HepG2 (cell line): ENCODE results near the gene DLG3. TPM values are rescaled to one million over a fixed set of nuclear protein-coding genes. Genes with fewer than 3 reads are reported as not detected.

Experiments
- ATAC-seq: fragments of 200-7000 bp; cut with Tn5 transposase; 3 replicates; pipeline ENCODE4 v1.9.1; 2020; ENCODE audit warnings: mild to moderate bottlenecking, moderate library complexity
- BruUV-seq: library from RNA; stranded (reverse); fragments of 400-500 nt; replicated peaks from 2 replicates; lab custom pipeline; 2021; lab: Mats Ljungman, UMichigan
- CTCF ChIA-PET: fragments of 300-600 bp; formaldehyde crosslinking; extraction: SDS; loops from one replicate; lab custom pipeline; 2021; ENCODE audit warnings: low total read pairs, inconsistent platforms, low intra/inter-chr PET ratio; lab: Yijun Ruan, JAX
- POLR2A ChIA-PET: fragments of 350-600 bp; sonication (Branson Sonifier 250); formaldehyde crosslinking; loops from one replicate; lab custom pipeline; 2020; ENCODE audit warnings: antibody characterized with exemption, inconsistent platforms; lab: Yijun Ruan, JAX
- DNase-seq: peaks from one replicate; pipeline ENCODE4 v3.0.0-alpha.2; 2015; ENCODE audit warnings: low spot score
- FAIRE-seq: peaks from 3 replicates; lab custom pipeline; 2011; peaks lifted over from hg19 to GRCh38; lab: Jason Lieb, UNC
- H2AFZ ChIP-seq: one replicate; pipeline ENCODE4 v1.6.1; 2011; ENCODE audit warnings: low read length, inconsistent platforms
- H3K27ac ChIP-seq: fragments of 300-600 bp; 3 replicates; pipeline ENCODE4 v1.8.0; 2011; ENCODE audit warnings: mixed run types, mild to moderate bottlenecking, mixed read lengths, low read length, inconsistent platforms; ENCODE audit not compliant: insufficient read depth; ENCODE audit errors: extremely low read length
- H3K27me3 ChIP-seq, 2 experiments: fragments of 200-600 bp in 1 of 2; 2 replicates in 1 of 2; 3 replicates in 1 of 2; pipeline versions ENCODE4 v1.6.0 to v1.8.0; 2011; ENCODE audit warnings: low read length in 2 of 2, mild to moderate bottlenecking in 2 of 2, moderate library complexity in 2 of 2, inconsistent platforms in 1 of 2; ENCODE audit not compliant: insufficient read depth in 2 of 2, control insufficient read depth in 1 of 2
- H3K36me3 ChIP-seq, 2 experiments: fragments of 200-600 bp in 1 of 2; replicated peaks in 1 of 2; 2 replicates in 1 of 2; 3 replicates in 1 of 2; pipeline versions ENCODE4 v1.5.1 to v1.8.0; 2011; ENCODE audit warnings: low read length in 2 of 2, inconsistent platforms in 1 of 2; ENCODE audit not compliant: insufficient read depth in 2 of 2, control insufficient read depth in 1 of 2
- H3K4me1 ChIP-seq: 2 replicates; pipeline ENCODE4 v1.5.1; 2012; ENCODE audit warnings: low read length, inconsistent platforms; ENCODE audit not compliant: insufficient read depth
- H3K4me2 ChIP-seq: 2 replicates; pipeline ENCODE4 v1.6.0; 2011; ENCODE audit warnings: low read depth, low read length, inconsistent platforms
- H3K4me3 ChIP-seq, 3 experiments: fragments of 200-600 bp in 1 of 3; sonication (generic), shearing (Covaris generic) in 1 of 3; replicated peaks in 1 of 3; 2 replicates each; pipeline ENCODE4 v1.5.1; 2011 to 2016; ENCODE audit warnings: low read length in 3 of 3, inconsistent platforms in 2 of 3, low read depth in 2 of 3, mild to moderate bottlenecking in 2 of 3, control low read depth in 1 of 3, mixed read lengths in 1 of 3; ENCODE audit not compliant: insufficient read depth in 1 of 3
- H3K79me2 ChIP-seq: one replicate; pipeline ENCODE4 v1.6.1; 2011; ENCODE audit warnings: low read length, inconsistent platforms; ENCODE audit not compliant: insufficient read depth
- H3K9ac ChIP-seq: 2 replicates; pipeline ENCODE4 v1.6.0; 2011; ENCODE audit warnings: mild to moderate bottlenecking, low read depth, low read length, inconsistent platforms; ENCODE audit not compliant: insufficient read depth
- H3K9me3 ChIP-seq: 2 replicates; pipeline ENCODE4 v1.5.1; 2012; ENCODE audit warnings: mild to moderate bottlenecking, low read length
- H4K20me1 ChIP-seq: 2 replicates; pipeline ENCODE4 v1.6.0; 2011; ENCODE audit warnings: inconsistent platforms, mild to moderate bottlenecking, low read length, moderate library complexity; ENCODE audit not compliant: insufficient read depth
- HMGA1 ChIP-seq: sonication (generic); formaldehyde crosslinking; conservative IDR thresholded peaks from 2 replicates; pipeline ENCODE4 v1.4.0; 2020; ENCODE audit warnings: missing genetic modification reagents
- HNRNPH1 ChIP-seq: fragments of 200-400 bp; formaldehyde crosslinking; optimal IDR thresholded peaks from 2 replicates; pipeline ENCODE3; 2017; ENCODE audit warnings: mild to moderate bottlenecking, low read depth, low read length
- HNRNPL ChIP-seq: fragments of 200-400 bp; formaldehyde crosslinking; IDR thresholded peaks from 2 replicates; pipeline ENCODE4 v1.6.1; 2017; ENCODE audit warnings: mild to moderate bottlenecking, low read depth, low read length
- NCOA2 ChIP-seq: sonication (generic); formaldehyde crosslinking; IDR thresholded peaks from 2 replicates; pipeline ENCODE4 v1.8.0; 2022; ENCODE audit warnings: inconsistent platforms
- RAD21 ChIP-seq: fragments of 450-650 bp; formaldehyde crosslinking; IDR thresholded peaks from 2 replicates; pipeline ENCODE4 v1.5.0; 2020; ENCODE audit warnings: mild to moderate bottlenecking
- SPEN ChIP-seq: sonication (generic); formaldehyde crosslinking; IDR thresholded peaks from 2 replicates; pipeline ENCODE4 v1.5.1; 2020; ENCODE audit warnings: low read depth, mild to moderate bottlenecking, missing genetic modification reagents
- SRSF4 ChIP-seq: fragments of 200-400 bp; formaldehyde crosslinking; IDR thresholded peaks from one replicate; pipeline ENCODE4 v1.6.1; 2018; ENCODE audit warnings: mild to moderate bottlenecking, low read depth, low read length, moderate library complexity; ENCODE audit not compliant: poor library complexity, severe bottlenecking
- ZNF263 ChIP-seq: sonication (generic); formaldehyde crosslinking; IDR thresholded peaks from 2 replicates; pipeline ENCODE4 v1.4.0; 2020; ENCODE audit warnings: missing genetic modification reagents
- ZNF317 ChIP-seq: sonication (generic); formaldehyde crosslinking; IDR thresholded peaks from 2 replicates; pipeline ENCODE4 v1.5.0; 2020; ENCODE audit warnings: mild to moderate bottlenecking, missing genetic modification reagents
- ZNF746 ChIP-seq: sonication (generic); formaldehyde crosslinking; IDR thresholded peaks from 2 replicates; pipeline ENCODE4 v1.8.0; 2022; ENCODE audit warnings: mild to moderate bottlenecking, missing genetic modification reagents
- ZNF775 ChIP-seq: sonication (generic); formaldehyde crosslinking; IDR thresholded peaks from 2 replicates; pipeline ENCODE4 v1.4.0; 2020; ENCODE audit warnings: missing genetic modification reagents, mild to moderate bottlenecking, moderate library complexity, borderline replicate concordance
- ZSCAN9 ChIP-seq: IDR thresholded peaks from 2 replicates; pipeline ENCODE4 v1.6.1; 2016; ENCODE audit warnings: borderline replicate concordance
- WGBS: methylation state at CpG from one replicate; pipeline ENCODE4 v1.1.6; 2017; ENCODE audit warnings: low lambda C conversion rate; 5-methylcytosine and 5-hydroxymethylcytosine counted together
- in situ Hi-C: cut with HindIII; loops from 2 replicates; pipeline ENCODE4 v1.10.0; 2017; ENCODE audit warnings: low pct_unique_long_range_greater_than_20kb; ENCODE audit not compliant: extremely low pct_ligation_motif_present
- intact Hi-C: fragments of 100-400 bp; cut with micrococcal nuclease; formaldehyde crosslinking; loops from one replicate; pipeline ENCODE4 v1.10.0; 2022; ENCODE audit not compliant: unreplicated experiment
- polyA plus RNA-seq, 8 experiments: library from polyadenylated mRNA; depleted of rRNA in 3 of 8; stranded (reverse) in 7 of 8; unstranded in 1 of 8; fragments of >200 nt; fragmentation: Illumina TruSeq in 4 of 8; extraction: Trizol in 4 of 8; gene quantifications; 2 replicates each; pipeline versions ENCODE4 v1.2.1 to v1.2.3, GENCODE V29; 2011 to 2016; ENCODE audit warnings: low read depth in 4 of 8, missing spikeins in 1 of 8, mixed read lengths in 1 of 8; ENCODE audit not compliant: insufficient read depth in 1 of 8
- total RNA-seq, 5 experiments: library from RNA; depleted of rRNA; stranded (reverse); fragments of >200 nt; fragmentation: Illumina TruSeq; extraction: Trizol; gene quantifications; 2 replicates each; pipeline ENCODE4 v1.2.3, GENCODE V29; 2016; ENCODE audit warnings: low read depth in 1 of 5
- TF ChIP-seq, protein P1 (sequence below): IDR thresholded peaks from 2 replicates; pipeline ENCODE4 v1.6.1; 2016; ENCODE audit warnings: low read depth, control low read depth
- TF ChIP-seq, protein P2 (sequence below): sonication (generic); formaldehyde crosslinking; IDR thresholded peaks from 2 replicates; pipeline ENCODE4 v1.5.0; 2020; ENCODE audit warnings: mild to moderate bottlenecking, missing genetic modification reagents, moderate library complexity
- TF ChIP-seq, protein P3 (sequence below): sonication (generic); formaldehyde crosslinking; IDR thresholded peaks from 2 replicates; pipeline ENCODE4 v1.4.0; 2020; ENCODE audit warnings: missing genetic modification reagents, mild to moderate bottlenecking, borderline replicate concordance
- TF ChIP-seq, protein P4 (sequence below): sonication (generic); formaldehyde crosslinking; IDR thresholded peaks from 2 replicates; pipeline ENCODE4 v1.4.0; 2020; ENCODE audit warnings: mild to moderate bottlenecking, missing genetic modification reagents

Gene DLG3
- total and polyA plus RNA-seq, 2 of the 13 experiments (the other 11 are each of a cell fraction or from before 2014, with no cell fraction given) = 9.9 to 19.4 TPM

DNA sequence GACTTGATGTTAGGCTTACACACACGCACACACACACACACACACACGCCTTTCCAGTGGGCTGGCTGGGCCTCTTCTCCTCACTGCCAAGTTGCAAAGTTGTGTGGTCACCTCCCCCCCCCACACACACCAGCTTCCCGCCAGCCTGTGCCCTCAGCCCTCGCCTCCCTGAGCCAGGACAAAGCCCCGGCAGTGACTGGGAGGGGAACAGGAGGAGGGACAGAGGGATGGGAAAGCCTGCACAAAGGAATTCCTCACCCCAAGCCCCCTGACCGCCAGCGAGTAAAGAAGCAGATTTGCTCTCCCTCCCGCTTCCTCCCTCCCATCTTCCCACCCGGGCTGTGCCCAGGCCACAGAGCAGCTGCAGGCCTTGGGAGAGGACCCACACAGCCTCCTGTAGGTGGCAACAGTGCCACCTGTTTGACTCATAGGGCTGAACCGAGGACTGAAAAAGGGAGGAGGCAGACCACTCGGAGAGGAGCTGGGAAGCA lies 21.7 kb upstream of the DLG3 start, which contains the start of gene GDPD2 (continued):
- TF ChIP-seq HNRNPL (0 out of 2 replicates have a peak, but pooled peaks have one; percentile 42), ZNF263 (CRISPR knock-in tag) (peak; percentile 82), NCOA2 (CRISPR knock-in tag) (no peak), RAD21 (peak; percentile 37; the same call in 1 of the 2 replicates)
- TF ChIP-seq, protein P1, sequence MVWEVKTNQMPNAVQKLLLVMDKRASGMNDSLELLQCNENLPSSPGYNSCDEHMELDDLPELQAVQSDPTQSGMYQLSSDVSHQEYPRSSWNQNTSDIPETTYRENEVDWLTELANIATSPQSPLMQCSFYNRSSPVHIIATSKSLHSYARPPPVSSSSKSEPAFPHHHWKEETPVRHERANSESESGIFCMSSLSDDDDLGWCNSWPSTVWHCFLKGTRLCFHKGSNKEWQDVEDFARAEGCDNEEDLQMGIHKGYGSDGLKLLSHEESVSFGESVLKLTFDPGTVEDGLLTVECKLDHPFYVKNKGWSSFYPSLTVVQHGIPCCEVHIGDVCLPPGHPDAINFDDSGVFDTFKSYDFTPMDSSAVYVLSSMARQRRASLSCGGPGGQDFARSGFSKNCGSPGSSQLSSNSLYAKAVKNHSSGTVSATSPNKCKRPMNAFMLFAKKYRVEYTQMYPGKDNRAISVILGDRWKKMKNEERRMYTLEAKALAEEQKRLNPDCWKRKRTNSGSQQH (CRISPR knock-in tag) = no peak
- TF ChIP-seq, protein P2, sequence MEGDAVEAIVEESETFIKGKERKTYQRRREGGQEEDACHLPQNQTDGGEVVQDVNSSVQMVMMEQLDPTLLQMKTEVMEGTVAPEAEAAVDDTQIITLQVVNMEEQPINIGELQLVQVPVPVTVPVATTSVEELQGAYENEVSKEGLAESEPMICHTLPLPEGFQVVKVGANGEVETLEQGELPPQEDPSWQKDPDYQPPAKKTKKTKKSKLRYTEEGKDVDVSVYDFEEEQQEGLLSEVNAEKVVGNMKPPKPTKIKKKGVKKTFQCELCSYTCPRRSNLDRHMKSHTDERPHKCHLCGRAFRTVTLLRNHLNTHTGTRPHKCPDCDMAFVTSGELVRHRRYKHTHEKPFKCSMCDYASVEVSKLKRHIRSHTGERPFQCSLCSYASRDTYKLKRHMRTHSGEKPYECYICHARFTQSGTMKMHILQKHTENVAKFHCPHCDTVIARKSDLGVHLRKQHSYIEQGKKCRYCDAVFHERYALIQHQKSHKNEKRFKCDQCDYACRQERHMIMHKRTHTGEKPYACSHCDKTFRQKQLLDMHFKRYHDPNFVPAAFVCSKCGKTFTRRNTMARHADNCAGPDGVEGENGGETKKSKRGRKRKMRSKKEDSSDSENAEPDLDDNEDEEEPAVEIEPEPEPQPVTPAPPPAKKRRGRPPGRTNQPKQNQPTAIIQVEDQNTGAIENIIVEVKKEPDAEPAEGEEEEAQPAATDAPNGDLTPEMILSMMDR (CRISPR knock-in tag) = peak; percentile 74

DNA sequence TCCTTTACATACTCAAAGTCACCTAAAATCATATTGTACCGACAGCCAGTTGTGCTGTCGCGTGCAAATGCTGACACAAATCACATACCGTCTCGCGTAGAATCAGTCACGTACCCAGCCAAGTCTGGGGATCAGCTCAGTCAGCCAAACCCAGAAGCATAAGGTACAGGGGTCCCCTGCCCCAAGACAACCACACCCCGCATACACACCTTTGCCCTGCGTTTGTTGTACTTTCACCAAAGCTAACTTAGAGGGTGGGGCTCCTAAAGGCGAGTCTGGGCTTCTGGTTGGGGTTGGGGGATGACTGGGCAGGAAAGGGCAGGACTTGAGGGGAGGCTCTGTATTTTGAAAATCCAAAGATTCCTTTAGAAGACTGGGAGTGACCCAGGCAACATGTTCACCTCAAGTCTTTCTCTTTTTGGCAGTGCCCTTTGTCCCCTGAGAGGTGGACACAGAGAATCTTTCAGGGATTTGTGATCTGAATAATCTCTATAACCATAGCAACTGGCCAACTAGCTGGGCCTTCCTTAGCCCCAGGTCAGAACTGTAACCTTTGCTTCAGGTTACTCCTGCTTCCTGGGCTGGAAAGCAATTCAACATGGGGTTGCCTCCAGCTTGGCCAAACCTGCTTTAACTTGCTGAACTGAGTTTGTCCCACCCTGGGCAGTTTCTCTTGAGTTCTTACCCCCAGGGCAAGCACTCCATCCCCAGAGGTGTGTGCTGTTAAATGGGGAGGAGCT lies 20.5 kb upstream of the DLG3 start:
- ATAC-seq (no peak; the same call in 2 of the 3 replicates), FAIRE-seq (no peak), DNase-seq (no peak)
- no peaks in the 10 kb centered on the region for H3K36me3 ChIP-seq
- in situ Hi-C loops = no loop called here
- H4K20me1 ChIP-seq = no peaks in the 10 kb centered on the region
- CTCF ChIA-PET = no interaction called here
- H3K79me2 ChIP-seq = no peaks in the 10 kb centered on the region
- intact Hi-C loops = loop anchor here (10.0 kb wide), 1 partner anchor 241 kb away; no protein-coding TSS in a partner anchor
- no peak overlapping the region for H2AFZ ChIP-seq
- POLR2A ChIA-PET = interaction anchor here (2.0 kb wide), 1 partner anchor 9 kb away, joined by 9 read pairs; no protein-coding TSS in a partner anchor
- 0 out of 2 replicates have a peak overlapping the region, but pooled peaks have one; percentile 3 for H3K4me2 ChIP-seq
- WGBS = 53% methylated on average over 9 of the region's 10 CpGs
- BruUV-seq = no TSS peak
- H3K9me3 ChIP-seq = no peaks in the 10 kb centered on the region
- no peak overlapping the region for H3K27ac ChIP-seq
- H3K4me1 ChIP-seq = peaks cover 18% of the 10 kb centered on the region
- no peak overlapping the region for H3K4me3 ChIP-seq
- H3K27me3 ChIP-seq = no peaks in the 10 kb centered on the region
- H3K9ac ChIP-seq = no peak overlapping the region
- no peak for TF ChIP-seq ZNF317
- TF ChIP-seq ZNF775 (CRISPR knock-in tag) = no peak
- no peak for TF ChIP-seq HNRNPH1
- TF ChIP-seq HMGA1 (CRISPR knock-in tag) = no peak
- TF ChIP-seq SPEN (CRISPR knock-in tag) = no peak
- no peak for TF ChIP-seq ZSCAN9
- no peak for TF ChIP-seq SRSF4
- TF ChIP-seq, protein P3, sequence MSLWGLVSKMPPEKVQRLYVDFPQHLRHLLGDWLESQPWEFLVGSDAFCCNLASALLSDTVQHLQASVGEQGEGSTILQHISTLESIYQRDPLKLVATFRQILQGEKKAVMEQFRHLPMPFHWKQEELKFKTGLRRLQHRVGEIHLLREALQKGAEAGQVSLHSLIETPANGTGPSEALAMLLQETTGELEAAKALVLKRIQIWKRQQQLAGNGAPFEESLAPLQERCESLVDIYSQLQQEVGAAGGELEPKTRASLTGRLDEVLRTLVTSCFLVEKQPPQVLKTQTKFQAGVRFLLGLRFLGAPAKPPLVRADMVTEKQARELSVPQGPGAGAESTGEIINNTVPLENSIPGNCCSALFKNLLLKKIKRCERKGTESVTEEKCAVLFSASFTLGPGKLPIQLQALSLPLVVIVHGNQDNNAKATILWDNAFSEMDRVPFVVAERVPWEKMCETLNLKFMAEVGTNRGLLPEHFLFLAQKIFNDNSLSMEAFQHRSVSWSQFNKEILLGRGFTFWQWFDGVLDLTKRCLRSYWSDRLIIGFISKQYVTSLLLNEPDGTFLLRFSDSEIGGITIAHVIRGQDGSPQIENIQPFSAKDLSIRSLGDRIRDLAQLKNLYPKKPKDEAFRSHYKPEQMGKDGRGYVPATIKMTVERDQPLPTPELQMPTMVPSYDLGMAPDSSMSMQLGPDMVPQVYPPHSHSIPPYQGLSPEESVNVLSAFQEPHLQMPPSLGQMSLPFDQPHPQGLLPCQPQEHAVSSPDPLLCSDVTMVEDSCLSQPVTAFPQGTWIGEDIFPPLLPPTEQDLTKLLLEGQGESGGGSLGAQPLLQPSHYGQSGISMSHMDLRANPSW (CRISPR knock-in tag) = no peak
- TF ChIP-seq, protein P4, sequence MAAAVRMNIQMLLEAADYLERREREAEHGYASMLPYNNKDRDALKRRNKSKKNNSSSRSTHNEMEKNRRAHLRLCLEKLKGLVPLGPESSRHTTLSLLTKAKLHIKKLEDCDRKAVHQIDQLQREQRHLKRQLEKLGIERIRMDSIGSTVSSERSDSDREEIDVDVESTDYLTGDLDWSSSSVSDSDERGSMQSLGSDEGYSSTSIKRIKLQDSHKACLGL (CRISPR knock-in tag) = no peak
- TF ChIP-seq ZNF746 = no peak
